A549 treated with Mapracorat at 1 μM for 4 hours (cell line): ENCODE results near the gene GK2. TPM values are rescaled to one million over a fixed set of nuclear protein-coding genes. Genes with fewer than 3 reads are reported as not detected.

Experiments
- total RNA-seq: library from RNA; stranded (reverse); fragments of 200-300 nt; extraction: Qiagen RNA extraction; gene quantifications from 5 replicates; pipeline ENCODE4 v1.2.3, GENCODE V29; 2022

GK2 gene
- not detected in 5 replicates for total RNA-seq

GRCh38 chr4:79408063-79408462 lies at the start of gene GK2:
Gene GK2 (minus strand): TSS chr4:79408228. CDS start chr4:79408200, 28 bp downstream.

Other genes starting within 250 kb of the GK2 start
- not detected in 5 replicates for gene NAA11, start 82.2 kb downstream of the GK2 start, total RNA-seq